Nephron (organoid): ENCODE data around the gene TMEM147.

Source experiments
- H3K27ac Mint-ChIP-seq, 3 experiments: 2 replicates each; pipeline ENCODE4 v1.8.0; 2020; ENCODE audit warnings: mixed read lengths in 3 of 3, mild to moderate bottlenecking in 2 of 3, moderate library complexity in 1 of 3
- H3K27me3 Mint-ChIP-seq: 2 replicates; pipeline ENCODE4 v1.8.0; 2021; ENCODE audit warnings: low read depth, mild to moderate bottlenecking, moderate library complexity, mixed read lengths
- H3K36me3 Mint-ChIP-seq: 2 replicates; pipeline ENCODE4 v1.8.0; 2020; ENCODE audit warnings: low read depth, mixed read lengths
- H3K4me1 Mint-ChIP-seq: 2 replicates; pipeline ENCODE4 v1.8.0; 2020; ENCODE audit warnings: mixed read lengths
- H3K4me3 Mint-ChIP-seq, 3 experiments: 2 replicates each; pipeline ENCODE4 v1.8.0; 2020; ENCODE audit warnings: mild to moderate bottlenecking in 3 of 3, mixed read lengths in 3 of 3, moderate library complexity in 2 of 3
- H3K9me3 Mint-ChIP-seq: 2 replicates; pipeline ENCODE4 v1.8.0; 2020; ENCODE audit warnings: mixed read lengths
- CTCF ChIP-seq, 3 experiments: fragments of 200-600 bp; sonication (generic); IDR thresholded peaks; one replicate each; pipeline ENCODE4 v1.5.0; 2021; ENCODE audit warnings: antibody characterized with exemption in 3 of 3; ENCODE audit not compliant: unreplicated experiment in 3 of 3

TMEM147 gene

GRCh38 chr19:35514282-35514809 is 31.1 kb upstream of the TMEM147 start:
- H3K27me3 Mint-ChIP-seq = peaks cover 59% of the 10 kb centered on the region
- no peaks in the 10 kb centered on the region for H3K9me3 Mint-ChIP-seq
- H3K4me3 Mint-ChIP-seq = peak overlapping the region in 1 of 3 experiments; percentile 7
- no peak overlapping the region for H3K27ac Mint-ChIP-seq
- no peaks in the 10 kb centered on the region for H3K36me3 Mint-ChIP-seq
- H3K4me1 Mint-ChIP-seq = peaks cover 3% of the 10 kb centered on the region
- TF ChIP-seq CTCF (IDR thresholded peaks at IDR 0.05; ENCODE audit: unreplicated experiment in 3 of 3) = no peak

- Mint-ChIP-seq H3K9me3 (no peaks in the 10 kb centered on the region), H3K4me1 (no peaks in the 10 kb centered on the region), H3K27ac (no peak overlapping the region), H3K36me3 (no peaks in the 10 kb centered on the region), H3K4me3 (no peak overlapping the region), H3K27me3 (peaks cover 49% of the 10 kb centered on the region)
- no peak for TF ChIP-seq CTCF (IDR thresholded peaks at IDR 0.05; ENCODE audit: unreplicated experiment in 3 of 3)
These were observed 29.1 kb upstream of the TMEM147 start for GRCh38 chr19:35516310-35516709.

- Mint-ChIP-seq H3K4me3 (no peak overlapping the region), H3K9me3 (no peaks in the 10 kb centered on the region), H3K27me3 (peaks cover 44% of the 10 kb centered on the region), H3K27ac (no peak overlapping the region), H3K36me3 (no peaks in the 10 kb centered on the region), H3K4me1 (no peaks in the 10 kb centered on the region)
- TF ChIP-seq CTCF (IDR thresholded peaks at IDR 0.05; ENCODE audit: unreplicated experiment in 3 of 3) = no peak
These were observed 28.1 kb upstream of the TMEM147 start for GRCh38 chr19:35517342-35517741.

GRCh38 chr19:35518313-35518712 is 27.1 kb upstream of the TMEM147 start:
- Mint-ChIP-seq H3K9me3 (no peaks in the 10 kb centered on the region), H3K4me3 (no peak overlapping the region), H3K36me3 (no peaks in the 10 kb centered on the region), H3K27ac (no peak overlapping the region), H3K4me1 (no peaks in the 10 kb centered on the region), H3K27me3 (peaks cover 43% of the 10 kb centered on the region)
- no peak for TF ChIP-seq CTCF (IDR thresholded peaks at IDR 0.05; ENCODE audit: unreplicated experiment in 3 of 3)

- Mint-ChIP-seq H3K9me3 (no peaks in the 10 kb centered on the region), H3K4me1 (no peaks in the 10 kb centered on the region), H3K4me3 (no peak overlapping the region), H3K36me3 (no peaks in the 10 kb centered on the region), H3K27me3 (peaks cover 45% of the 10 kb centered on the region), H3K27ac (no peak overlapping the region)
- TF ChIP-seq CTCF (IDR thresholded peaks at IDR 0.05; ENCODE audit: unreplicated experiment in 3 of 3) = no peak
These were observed 26.1 kb upstream of the TMEM147 start for GRCh38 chr19:35519291-35519690.

GRCh38 chr19:35521124-35521743 is 24.2 kb upstream of the TMEM147 start:
- Mint-ChIP-seq H3K4me1 (no peaks in the 10 kb centered on the region), H3K27ac (no peak overlapping the region), H3K4me3 (no peak overlapping the region), H3K36me3 (no peaks in the 10 kb centered on the region), H3K27me3 (peaks cover 46% of the 10 kb centered on the region), H3K9me3 (no peaks in the 10 kb centered on the region)
- no peak for TF ChIP-seq CTCF (IDR thresholded peaks at IDR 0.05; ENCODE audit: unreplicated experiment in 3 of 3)
